Mesodermal cell (in vitro differentiated cells): Measurements from ENCODE around the gene HIVEP1.

Source experiments
- H3K27ac ChIP-seq: 2 replicates; pipeline ENCODE4 v1.7.0; 2013; ENCODE audit warnings: mild to moderate bottlenecking, low read depth, low read length, moderate library complexity; ENCODE audit not compliant: severe bottlenecking
- H3K36me3 ChIP-seq: 2 replicates; pipeline ENCODE4 v1.7.1; 2013; ENCODE audit warnings: mild to moderate bottlenecking, low read length, moderate library complexity; ENCODE audit not compliant: control insufficient read depth, insufficient read depth
- H3K4me1 ChIP-seq: one replicate; pipeline ENCODE4 v1.7.1; 2013; ENCODE audit warnings: mild to moderate bottlenecking, low read length; ENCODE audit not compliant: insufficient read depth, control insufficient read depth, poor library complexity, severe bottlenecking
- H3K4me3 ChIP-seq: 2 replicates; pipeline ENCODE4 v1.7.0; 2013; ENCODE audit warnings: low read length, control low read depth, mild to moderate bottlenecking; ENCODE audit not compliant: insufficient read depth, poor library complexity, severe bottlenecking; ENCODE audit errors: extremely low read depth
- H3K9me3 ChIP-seq: 2 replicates; pipeline ENCODE4 v1.7.1; 2013; ENCODE audit warnings: mild to moderate bottlenecking, low read length, moderate library complexity; ENCODE audit not compliant: control insufficient read depth
- WGBS, 2 experiments: methylation state at CpG; one replicate each; pipeline ENCODE4 v1.1.5; 2013; ENCODE audit warnings: missing lambda C conversion rate in 2 of 2; ENCODE audit not compliant: insufficient coverage in 2 of 2; 5-methylcytosine and 5-hydroxymethylcytosine counted together

Gene HIVEP1

GRCh38 chr6:12009180-12009685 lies 2.9 kb upstream of the HIVEP1 start:
- Histone ChIP-seq H3K9me3 (no peaks in the 10 kb centered on the region), H3K4me3 (peak overlapping the region; percentile 66), H3K27ac (peak overlapping the region; percentile 71), H3K36me3 (peaks cover under 1% of the 10 kb centered on the region), H3K4me1 (peaks cover 9% of the 10 kb centered on the region)
- WGBS, 2 experiments: 0 to 1% methylated on average over 17 to 24 of the region's 29 CpGs

GRCh38 chr6:12009876-12010634 lies 2.1 kb upstream of the HIVEP1 start:
- Histone ChIP-seq H3K4me3 (peak overlapping the region; percentile 66), H3K27ac (peak overlapping the region; percentile 93), H3K36me3 (peaks cover 9% of the 10 kb centered on the region), H3K9me3 (peaks cover 6% of the 10 kb centered on the region), H3K4me1 (peaks cover 13% of the 10 kb centered on the region)
- 0 to 10% methylated on average over 3 to 6 of the region's 9 CpGs for WGBS, 2 experiments

- Histone ChIP-seq H3K27ac (peak overlapping the region; percentile 93), H3K36me3 (peaks cover 15% of the 10 kb centered on the region), H3K4me3 (peak overlapping the region; percentile 66), H3K9me3 (peaks cover 6% of the 10 kb centered on the region), H3K4me1 (peaks cover 13% of the 10 kb centered on the region)
- WGBS, 2 experiments: 0% methylated on average over 8 to 18 of the region's 22 CpGs
These were observed 1.4 kb upstream of the HIVEP1 start for GRCh38 chr6:12010635-12011275.

- peak overlapping the region; percentile 66 for H3K4me3 ChIP-seq
- H3K9me3 ChIP-seq: peaks cover 6% of the 10 kb centered on the region
- 0 to 1% methylated on average over 19 to 33 of the region's 99 CpGs for WGBS, 2 experiments
- peak overlapping the region; percentile 72 for H3K27ac ChIP-seq
- H3K36me3 ChIP-seq: peaks cover 21% of the 10 kb centered on the region
- peaks cover 13% of the 10 kb centered on the region for H3K4me1 ChIP-seq
These were observed 655 bp upstream of the HIVEP1 start for GRCh38 chr6:12011276-12012037.

- Histone ChIP-seq H3K36me3 (peaks cover 34% of the 10 kb centered on the region), H3K9me3 (peaks cover 6% of the 10 kb centered on the region)
- 0 to 2% methylated on average over 20 to 21 of the region's 60 CpGs for WGBS, 2 experiments
These were observed 620 bp downstream of the HIVEP1 start for GRCh38 chr6:12012558-12013306.

GRCh38 chr6:12013307-12013719 lies 1.2 kb downstream of the HIVEP1 start:
- H3K27ac ChIP-seq: peak overlapping the region; percentile 94
- peak overlapping the region; percentile 84 for H3K4me3 ChIP-seq
- H3K4me1 ChIP-seq: peaks cover 5% of the 10 kb centered on the region
- WGBS, 2 experiments: 0 to 3% methylated on average over 2 to 5 of the region's 13 CpGs
- H3K36me3 ChIP-seq: peaks cover 40% of the 10 kb centered on the region
- peaks cover 6% of the 10 kb centered on the region for H3K9me3 ChIP-seq

More at GRCh38 chr6:12012558-12013306, 620 bp downstream of the HIVEP1 start:
- Histone ChIP-seq H3K4me3 (peak overlapping the region; percentile 84), H3K4me1 (peaks cover 10% of the 10 kb centered on the region), H3K27ac (peak overlapping the region; percentile 94)

- H3K9me3 ChIP-seq: peaks cover 6% of the 10 kb centered on the region
- WGBS, 2 experiments: 86 to 100% methylated on average over 2 to 5 of the region's 8 CpGs
- peaks cover 49% of the 10 kb centered on the region for H3K36me3 ChIP-seq
- peak overlapping the region; percentile 84 for H3K4me3 ChIP-seq
- peaks cover 4% of the 10 kb centered on the region for H3K4me1 ChIP-seq
- H3K27ac ChIP-seq: peak overlapping the region; percentile 94
These were observed 2.1 kb downstream of the HIVEP1 start for GRCh38 chr6:12014027-12014872.

- H3K4me1 ChIP-seq: peaks cover 4% of the 10 kb centered on the region
- peaks cover 55% of the 10 kb centered on the region for H3K36me3 ChIP-seq
- 72 to 80% methylated on average over 3 of the region's 3 CpGs for WGBS, 2 experiments
- peaks cover 6% of the 10 kb centered on the region for H3K9me3 ChIP-seq
- no peak overlapping the region for H3K27ac ChIP-seq
- no peak overlapping the region for H3K4me3 ChIP-seq
These were observed 2.7 kb downstream of the HIVEP1 start for GRCh38 chr6:12014873-12015149.

GRCh38 chr6:12017263-12017662 lies 5.2 kb downstream of the HIVEP1 start:
- Histone ChIP-seq H3K4me1 (peaks cover 4% of the 10 kb centered on the region), H3K9me3 (peaks cover 6% of the 10 kb centered on the region), H3K4me3 (no peak overlapping the region), H3K36me3 (peaks cover 76% of the 10 kb centered on the region), H3K27ac (no peak overlapping the region)
- WGBS, 2 experiments: 98 to 100% methylated on average over 5 to 7 of the region's 10 CpGs
